ENCODE data around the gene RASD1. TPM values are rescaled to one million over a fixed set of nuclear protein-coding genes. Genes with fewer than 3 reads are reported as not detected.

The RASD1 gene
- total and polyA plus RNA-seq, 2 experiments from 2014 or later: 23.5 to 46.9 TPM

DNA sequence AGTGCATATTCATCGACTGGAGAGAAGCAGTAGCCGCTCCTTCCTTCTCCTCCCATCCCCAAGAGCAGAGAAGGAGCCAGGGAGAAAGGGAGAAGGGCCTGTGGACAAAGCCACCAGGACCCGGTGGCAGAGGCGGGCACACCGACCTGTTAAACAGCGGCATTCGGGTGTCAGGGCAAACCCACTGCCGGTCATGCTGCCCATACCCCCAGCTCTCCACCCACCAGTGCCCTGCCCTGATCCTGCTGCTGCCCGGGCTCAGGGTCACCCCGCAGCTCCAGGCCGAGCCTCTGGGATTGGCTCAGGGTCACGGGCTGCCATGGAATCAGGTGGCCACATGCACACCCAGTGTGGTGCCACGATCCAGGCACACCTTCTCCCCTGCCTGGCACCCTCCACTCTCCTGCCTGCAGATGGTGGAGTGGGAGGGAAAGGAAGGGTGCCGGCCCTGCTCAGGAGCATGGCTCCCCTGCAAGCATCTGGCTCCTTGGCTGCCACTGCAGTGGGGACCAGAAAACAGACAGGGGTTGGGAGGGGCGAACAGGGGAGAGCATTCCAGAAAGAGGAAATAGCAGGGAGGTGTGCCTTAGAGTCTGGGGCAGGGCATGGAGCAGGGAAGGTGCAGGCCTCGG lies 18.3 kb upstream of the RASD1 start:
- peaks cover 17% of the 10 kb centered on the region for H3K4me1 ChIP-seq (ENCODE audit: insufficient read depth)
- no peaks in the 10 kb centered on the region for H4K20me1 ChIP-seq (ENCODE audit: insufficient read depth, poor library complexity, severe bottlenecking)

DNA sequence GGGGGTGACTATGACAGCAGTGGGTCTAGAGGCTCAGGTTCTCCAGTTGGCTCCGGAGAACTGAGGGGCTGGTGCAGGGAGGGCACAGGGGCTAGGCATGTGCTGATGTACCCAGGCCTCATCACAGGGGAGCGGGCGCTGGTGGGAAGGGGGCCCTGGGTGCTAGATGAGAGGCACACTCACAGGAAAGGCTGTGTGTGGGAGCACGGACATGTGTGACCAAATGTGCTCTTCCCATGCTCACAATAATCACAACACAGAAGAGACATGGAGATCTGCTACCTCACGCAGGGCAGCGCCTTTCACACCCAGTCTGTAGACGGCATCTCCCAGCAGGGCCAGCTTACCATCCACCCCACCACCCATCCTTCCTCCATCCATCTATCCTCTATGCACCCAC lies 17.4 kb upstream of the RASD1 start:
- no peaks in the 10 kb centered on the region for H4K20me1 ChIP-seq (ENCODE audit: insufficient read depth, poor library complexity, severe bottlenecking)
- TF ChIP-seq, protein P1, sequence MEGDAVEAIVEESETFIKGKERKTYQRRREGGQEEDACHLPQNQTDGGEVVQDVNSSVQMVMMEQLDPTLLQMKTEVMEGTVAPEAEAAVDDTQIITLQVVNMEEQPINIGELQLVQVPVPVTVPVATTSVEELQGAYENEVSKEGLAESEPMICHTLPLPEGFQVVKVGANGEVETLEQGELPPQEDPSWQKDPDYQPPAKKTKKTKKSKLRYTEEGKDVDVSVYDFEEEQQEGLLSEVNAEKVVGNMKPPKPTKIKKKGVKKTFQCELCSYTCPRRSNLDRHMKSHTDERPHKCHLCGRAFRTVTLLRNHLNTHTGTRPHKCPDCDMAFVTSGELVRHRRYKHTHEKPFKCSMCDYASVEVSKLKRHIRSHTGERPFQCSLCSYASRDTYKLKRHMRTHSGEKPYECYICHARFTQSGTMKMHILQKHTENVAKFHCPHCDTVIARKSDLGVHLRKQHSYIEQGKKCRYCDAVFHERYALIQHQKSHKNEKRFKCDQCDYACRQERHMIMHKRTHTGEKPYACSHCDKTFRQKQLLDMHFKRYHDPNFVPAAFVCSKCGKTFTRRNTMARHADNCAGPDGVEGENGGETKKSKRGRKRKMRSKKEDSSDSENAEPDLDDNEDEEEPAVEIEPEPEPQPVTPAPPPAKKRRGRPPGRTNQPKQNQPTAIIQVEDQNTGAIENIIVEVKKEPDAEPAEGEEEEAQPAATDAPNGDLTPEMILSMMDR (IDR thresholded peaks at IDR 0.05; ENCODE audit: poor library complexity): no peak
- TF ChIP-seq EZH2phosphoT487 (IDR thresholded peaks at IDR 0.05; ENCODE audit: low read depth, severe bottlenecking, unreplicated experiment): no peak
- TF ChIP-seq EZH2 (IDR thresholded peaks at IDR 0.05; ENCODE audit: borderline replicate concordance): no peak
- no peak overlapping the region for H2AFZ ChIP-seq
- no peak for DNase-seq (ENCODE audit: low spot score)
- H3K4me3 ChIP-seq: no peak overlapping the region
- H3K9me3 ChIP-seq (ENCODE audit: low read depth): no peaks in the 10 kb centered on the region
- H3K27me3 ChIP-seq: no peaks in the 10 kb centered on the region
- no peak overlapping the region for H3K4me2 ChIP-seq
- H3K9me2 ChIP-seq (replicated peaks; ENCODE audit: insufficient read depth): no peaks in the 10 kb centered on the region
- peaks cover 17% of the 10 kb centered on the region for H3K4me1 ChIP-seq (ENCODE audit: insufficient read depth)
- WGBS (ENCODE audit: low lambda C conversion rate, missing lambda C conversion rate): 95% methylated on average over 7 of the region's 7 CpGs
- H3K27ac ChIP-seq: no peak overlapping the region
- no peaks in the 10 kb centered on the region for H3K79me2 ChIP-seq
- no peaks in the 10 kb centered on the region for H3K36me3 ChIP-seq (replicated peaks; ENCODE audit: insufficient read depth, low read depth)

More for the DNA sequence above, 18.3 kb upstream of the RASD1 start:
- DNase-seq (ENCODE audit: low spot score): no peak
- H3K79me2 ChIP-seq: no peaks in the 10 kb centered on the region
- no peaks in the 10 kb centered on the region for H3K9me3 ChIP-seq (ENCODE audit: low read depth)
- no peak overlapping the region for H3K27ac ChIP-seq
- H3K4me3 ChIP-seq: no peak overlapping the region
- H3K36me3 ChIP-seq (replicated peaks; ENCODE audit: insufficient read depth, low read depth): no peaks in the 10 kb centered on the region
- H3K27me3 ChIP-seq: no peaks in the 10 kb centered on the region
- no peak for TF ChIP-seq EZH2phosphoT487 (IDR thresholded peaks at IDR 0.05; ENCODE audit: low read depth, severe bottlenecking, unreplicated experiment)
- TF ChIP-seq, protein P1 (IDR thresholded peaks at IDR 0.05; ENCODE audit: poor library complexity): no peak
- no peak for TF ChIP-seq EZH2 (IDR thresholded peaks at IDR 0.05; ENCODE audit: borderline replicate concordance)
- 91% methylated on average over 16 of the region's 16 CpGs for WGBS (ENCODE audit: low lambda C conversion rate, missing lambda C conversion rate)
- no peak overlapping the region for H3K4me2 ChIP-seq
- H3K9me2 ChIP-seq (replicated peaks; ENCODE audit: insufficient read depth): no peaks in the 10 kb centered on the region
- H2AFZ ChIP-seq: no peak overlapping the region

DNA sequence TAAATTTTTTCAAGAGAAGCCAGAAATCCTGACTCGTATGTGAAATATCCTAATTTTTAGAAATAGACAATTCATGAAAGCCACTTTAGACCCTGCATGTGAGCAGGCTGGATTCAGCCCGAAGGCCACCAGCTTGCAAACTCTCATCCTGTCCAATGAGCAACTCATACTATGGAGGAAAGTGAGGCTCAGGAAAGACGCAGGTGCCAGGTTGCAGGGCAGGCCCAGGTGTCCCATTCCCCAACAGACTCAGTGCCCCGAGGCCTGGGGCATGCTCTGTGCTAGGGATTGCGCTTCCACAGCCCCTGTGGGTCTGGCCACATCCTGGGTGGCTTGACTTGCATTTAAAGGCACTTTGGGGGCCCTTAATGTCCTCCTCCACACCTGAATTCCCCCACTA lies 16.7 kb upstream of the RASD1 start:
- no peak overlapping the region for H3K4me3 ChIP-seq
- H4K20me1 ChIP-seq (ENCODE audit: insufficient read depth, poor library complexity, severe bottlenecking): no peaks in the 10 kb centered on the region
- peaks cover 17% of the 10 kb centered on the region for H3K4me1 ChIP-seq (ENCODE audit: insufficient read depth)
- H3K27me3 ChIP-seq: no peaks in the 10 kb centered on the region
- H3K27ac ChIP-seq: no peak overlapping the region
- no peak for DNase-seq (ENCODE audit: low spot score)
- no peaks in the 10 kb centered on the region for H3K79me2 ChIP-seq
- TF ChIP-seq, protein P1 (IDR thresholded peaks at IDR 0.05; ENCODE audit: poor library complexity): no peak
- TF ChIP-seq EZH2phosphoT487 (IDR thresholded peaks at IDR 0.05; ENCODE audit: low read depth, severe bottlenecking, unreplicated experiment): no peak
- no peak for TF ChIP-seq EZH2 (IDR thresholded peaks at IDR 0.05; ENCODE audit: borderline replicate concordance)
- no peaks in the 10 kb centered on the region for H3K9me2 ChIP-seq (replicated peaks; ENCODE audit: insufficient read depth)
- no peaks in the 10 kb centered on the region for H3K9me3 ChIP-seq (ENCODE audit: low read depth)
- WGBS (ENCODE audit: low lambda C conversion rate, missing lambda C conversion rate): 100% methylated on average over 5 of the region's 5 CpGs
- no peaks in the 10 kb centered on the region for H3K36me3 ChIP-seq (replicated peaks; ENCODE audit: insufficient read depth, low read depth)
- no peak overlapping the region for H3K4me2 ChIP-seq
- no peak overlapping the region for H2AFZ ChIP-seq
